ENCODE measurements around the gene CCND3. TPM values are rescaled to one million over a fixed set of nuclear protein-coding genes. Genes with fewer than 3 reads are reported as not detected.

CCND3 gene
- total and polyA plus RNA-seq, 2 experiments from 2014 or later: 79.3 to 134 TPM

DNA sequence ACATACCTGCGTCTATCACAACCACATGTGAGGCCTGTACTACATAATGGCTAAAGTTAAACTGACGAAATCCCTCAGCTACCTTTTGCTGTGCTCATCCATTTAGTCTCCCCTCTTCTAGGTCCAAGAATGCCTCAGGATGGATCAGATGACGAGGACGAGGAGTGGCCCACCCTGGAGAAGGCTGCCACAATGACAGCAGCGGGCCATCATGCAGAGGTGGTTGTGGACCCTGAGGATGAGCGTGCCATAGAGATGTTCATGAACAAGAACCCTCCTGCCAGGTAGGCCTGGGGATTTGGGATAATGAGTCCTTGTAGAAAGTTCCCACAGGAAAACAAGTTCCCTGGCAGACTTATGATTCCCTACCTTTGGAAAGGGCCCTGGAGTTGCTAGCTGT is 14.4 kb downstream of the CCND3 start:
- no peak for DNase-seq (ENCODE audit: low spot score)
- H3K9me2 ChIP-seq (replicated peaks; ENCODE audit: insufficient read depth): no peaks in the 10 kb centered on the region
- no peaks in the 10 kb centered on the region for H3K36me3 ChIP-seq (replicated peaks; ENCODE audit: insufficient read depth, low read depth)
- no peak overlapping the region for H3K27ac ChIP-seq
- no peak overlapping the region for H3K4me3 ChIP-seq
- peaks cover 50% of the 10 kb centered on the region for H3K79me2 ChIP-seq
- TF ChIP-seq, protein P1, sequence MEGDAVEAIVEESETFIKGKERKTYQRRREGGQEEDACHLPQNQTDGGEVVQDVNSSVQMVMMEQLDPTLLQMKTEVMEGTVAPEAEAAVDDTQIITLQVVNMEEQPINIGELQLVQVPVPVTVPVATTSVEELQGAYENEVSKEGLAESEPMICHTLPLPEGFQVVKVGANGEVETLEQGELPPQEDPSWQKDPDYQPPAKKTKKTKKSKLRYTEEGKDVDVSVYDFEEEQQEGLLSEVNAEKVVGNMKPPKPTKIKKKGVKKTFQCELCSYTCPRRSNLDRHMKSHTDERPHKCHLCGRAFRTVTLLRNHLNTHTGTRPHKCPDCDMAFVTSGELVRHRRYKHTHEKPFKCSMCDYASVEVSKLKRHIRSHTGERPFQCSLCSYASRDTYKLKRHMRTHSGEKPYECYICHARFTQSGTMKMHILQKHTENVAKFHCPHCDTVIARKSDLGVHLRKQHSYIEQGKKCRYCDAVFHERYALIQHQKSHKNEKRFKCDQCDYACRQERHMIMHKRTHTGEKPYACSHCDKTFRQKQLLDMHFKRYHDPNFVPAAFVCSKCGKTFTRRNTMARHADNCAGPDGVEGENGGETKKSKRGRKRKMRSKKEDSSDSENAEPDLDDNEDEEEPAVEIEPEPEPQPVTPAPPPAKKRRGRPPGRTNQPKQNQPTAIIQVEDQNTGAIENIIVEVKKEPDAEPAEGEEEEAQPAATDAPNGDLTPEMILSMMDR (IDR thresholded peaks at IDR 0.05; ENCODE audit: poor library complexity): no peak
- TF ChIP-seq EZH2 (IDR thresholded peaks at IDR 0.05; ENCODE audit: borderline replicate concordance): no peak
- no peak for TF ChIP-seq EZH2phosphoT487 (IDR thresholded peaks at IDR 0.05; ENCODE audit: low read depth, severe bottlenecking, unreplicated experiment)
- H3K4me2 ChIP-seq: no peak overlapping the region
- no peaks in the 10 kb centered on the region for H3K27me3 ChIP-seq
- H4K20me1 ChIP-seq (ENCODE audit: insufficient read depth, poor library complexity, severe bottlenecking): no peaks in the 10 kb centered on the region
- H3K9me3 ChIP-seq (ENCODE audit: low read depth): no peaks in the 10 kb centered on the region
- H2AFZ ChIP-seq: no peak overlapping the region
- peaks cover 8% of the 10 kb centered on the region for H3K4me1 ChIP-seq (ENCODE audit: insufficient read depth)
- 93% methylated on average over 6 of the region's 6 CpGs for WGBS (ENCODE audit: low lambda C conversion rate, missing lambda C conversion rate)

DNA sequence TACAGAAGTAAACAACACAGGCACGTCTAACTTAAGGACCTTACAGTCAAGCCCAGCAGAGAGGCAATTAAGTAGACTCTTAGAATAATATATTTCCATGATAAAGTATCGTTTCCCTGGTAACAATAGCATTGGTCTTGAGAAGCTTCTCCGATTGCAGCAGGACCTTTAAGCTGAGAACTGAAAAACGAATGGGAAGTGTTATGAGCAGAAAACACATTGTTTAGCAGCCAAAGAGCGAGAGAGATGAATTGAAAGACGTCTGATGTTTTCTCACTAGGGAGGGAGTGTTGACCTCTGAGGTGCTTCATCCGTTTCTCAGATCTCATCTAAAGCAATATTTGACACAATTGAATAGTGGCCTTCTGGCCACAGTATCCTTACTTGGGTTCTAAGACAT is 19.5 kb downstream of the CCND3 start:
- Histone ChIP-seq H3K79me2 (peaks cover 80% of the 10 kb centered on the region), H3K27me3 (no peaks in the 10 kb centered on the region), H3K27ac (peak overlapping the region; percentile 97), H3K4me1 (ENCODE audit: insufficient read depth) (peaks cover 20% of the 10 kb centered on the region), H2AFZ (peak overlapping the region; percentile 57), H3K4me3 (peak overlapping the region; percentile 47), H3K9me3 (ENCODE audit: low read depth) (no peaks in the 10 kb centered on the region), H3K36me3 (replicated peaks; ENCODE audit: insufficient read depth, low read depth) (no peaks in the 10 kb centered on the region), H4K20me1 (ENCODE audit: insufficient read depth, poor library complexity, severe bottlenecking) (no peaks in the 10 kb centered on the region), H3K9me2 (replicated peaks; ENCODE audit: insufficient read depth) (no peaks in the 10 kb centered on the region), H3K4me2 (peak overlapping the region; percentile 91)
- WGBS (ENCODE audit: low lambda C conversion rate, missing lambda C conversion rate): 14% methylated on average over 7 of the region's 7 CpGs
- TF ChIP-seq EZH2 (IDR thresholded peaks at IDR 0.05; ENCODE audit: borderline replicate concordance) (no peak), EZH2phosphoT487 (IDR thresholded peaks at IDR 0.05; ENCODE audit: low read depth, severe bottlenecking, unreplicated experiment) (no peak)
- TF ChIP-seq, protein P1 (IDR thresholded peaks at IDR 0.05; ENCODE audit: poor library complexity): no peak
- no peak for DNase-seq (ENCODE audit: low spot score)

DNA sequence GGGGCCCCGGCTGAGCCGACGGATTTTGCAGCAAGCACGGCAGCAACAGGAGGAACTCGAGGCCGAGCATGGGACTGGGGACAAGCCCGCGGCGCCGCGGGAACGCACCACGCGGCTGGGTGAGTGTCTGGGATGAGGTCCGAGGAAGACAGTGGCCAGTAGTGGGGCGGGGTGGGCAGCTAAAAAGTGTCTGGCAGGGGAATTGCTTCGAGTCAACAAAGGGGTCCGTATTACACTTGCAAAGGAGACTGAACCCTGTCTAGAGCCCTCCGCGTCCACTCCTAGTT is 20.0 kb downstream of the CCND3 start:
- no peaks in the 10 kb centered on the region for H3K9me3 ChIP-seq (ENCODE audit: low read depth)
- H3K79me2 ChIP-seq: peaks cover 82% of the 10 kb centered on the region
- peaks cover 20% of the 10 kb centered on the region for H3K4me1 ChIP-seq (ENCODE audit: insufficient read depth)
- H3K36me3 ChIP-seq (replicated peaks; ENCODE audit: insufficient read depth, low read depth): no peaks in the 10 kb centered on the region
- H3K4me3 ChIP-seq: peak overlapping the region; percentile 47
- H3K9me2 ChIP-seq (replicated peaks; ENCODE audit: insufficient read depth): no peaks in the 10 kb centered on the region
- no peaks in the 10 kb centered on the region for H3K27me3 ChIP-seq
- peak overlapping the region; percentile 91 for H3K4me2 ChIP-seq
- no peak for TF ChIP-seq EZH2 (IDR thresholded peaks at IDR 0.05; ENCODE audit: borderline replicate concordance)
- TF ChIP-seq EZH2phosphoT487 (IDR thresholded peaks at IDR 0.05; ENCODE audit: low read depth, severe bottlenecking, unreplicated experiment): no peak
- TF ChIP-seq, protein P1 (IDR thresholded peaks at IDR 0.05; ENCODE audit: poor library complexity): no peak
- under 1% methylated on average over 19 of the region's 20 CpGs for WGBS (ENCODE audit: low lambda C conversion rate, missing lambda C conversion rate)
- peak overlapping the region; percentile 57 for H2AFZ ChIP-seq
- DNase-seq (ENCODE audit: low spot score): no peak
- H3K27ac ChIP-seq: peak overlapping the region; percentile 97
- H4K20me1 ChIP-seq (ENCODE audit: insufficient read depth, poor library complexity, severe bottlenecking): no peaks in the 10 kb centered on the region

All from hepatocyte (in vitro differentiated cells).